Panc1 (cell line): ENCODE results near the gene KIF7.

Experiments used
- POLR2AphosphoS5 ChIP-seq: IDR thresholded peaks from 2 replicates; pipeline ENCODE4 v1.6.1; 2012; ENCODE audit warnings: mild to moderate bottlenecking, low read depth, low read length, moderate library complexity
- REST ChIP-seq, 2 experiments: IDR thresholded peaks; 2 replicates each; pipeline ENCODE4 v1.6.1; 2011 to 2012; ENCODE audit warnings: low read depth in 2 of 2, control low read depth in 1 of 2, low read length in 1 of 2, mild to moderate bottlenecking in 1 of 2, moderate library complexity in 1 of 2; ENCODE audit not compliant: insufficient read depth in 1 of 2
- TCF7L2 ChIP-seq: IDR thresholded peaks from 2 replicates; pipeline ENCODE4 v1.6.1; 2011; ENCODE audit warnings: mild to moderate bottlenecking, low read depth, low read length, inconsistent platforms
- TF ChIP-seq, protein P1 (sequence below): fragments of 450-650 bp; IDR thresholded peaks from 2 replicates; pipeline ENCODE4 v1.5.1; 2017; ENCODE audit warnings: mild to moderate bottlenecking

GRCh38 chr15:89657686-89658200 lies 2.5 kb upstream of the KIF7 start:
- TF ChIP-seq, protein P1, sequence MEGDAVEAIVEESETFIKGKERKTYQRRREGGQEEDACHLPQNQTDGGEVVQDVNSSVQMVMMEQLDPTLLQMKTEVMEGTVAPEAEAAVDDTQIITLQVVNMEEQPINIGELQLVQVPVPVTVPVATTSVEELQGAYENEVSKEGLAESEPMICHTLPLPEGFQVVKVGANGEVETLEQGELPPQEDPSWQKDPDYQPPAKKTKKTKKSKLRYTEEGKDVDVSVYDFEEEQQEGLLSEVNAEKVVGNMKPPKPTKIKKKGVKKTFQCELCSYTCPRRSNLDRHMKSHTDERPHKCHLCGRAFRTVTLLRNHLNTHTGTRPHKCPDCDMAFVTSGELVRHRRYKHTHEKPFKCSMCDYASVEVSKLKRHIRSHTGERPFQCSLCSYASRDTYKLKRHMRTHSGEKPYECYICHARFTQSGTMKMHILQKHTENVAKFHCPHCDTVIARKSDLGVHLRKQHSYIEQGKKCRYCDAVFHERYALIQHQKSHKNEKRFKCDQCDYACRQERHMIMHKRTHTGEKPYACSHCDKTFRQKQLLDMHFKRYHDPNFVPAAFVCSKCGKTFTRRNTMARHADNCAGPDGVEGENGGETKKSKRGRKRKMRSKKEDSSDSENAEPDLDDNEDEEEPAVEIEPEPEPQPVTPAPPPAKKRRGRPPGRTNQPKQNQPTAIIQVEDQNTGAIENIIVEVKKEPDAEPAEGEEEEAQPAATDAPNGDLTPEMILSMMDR, result no peak
- TF ChIP-seq TCF7L2, result no peak
- no peak for TF ChIP-seq POLR2AphosphoS5
- no peak for TF ChIP-seq REST (IDR thresholded peaks at IDR 0.05; ENCODE audit: insufficient read depth in 1 of 2, low read depth in 2 of 2, low read length in 1 of 2)
